Skeletal muscle tissue (tissue), 4 donors: ENCODE results near the gene CUL4B. TPM values are rescaled to one million over a fixed set of nuclear protein-coding genes. Genes with fewer than 3 reads are reported as not detected.

Experiments
- H3K27ac ChIP-seq: one replicate; pipeline ENCODE4 v1.7.0; 2013; ENCODE audit warnings: mild to moderate bottlenecking, low read depth, low read length, inconsistent platforms
- H3K27me3 ChIP-seq, 3 donors: one replicate each; pipeline ENCODE4 v1.7.0; 2013; ENCODE audit warnings: low read length in 3 of 3; ENCODE audit not compliant: control insufficient read depth in 3 of 3, insufficient read depth in 3 of 3
- H3K36me3 ChIP-seq, 3 donors: one replicate each; pipeline ENCODE4 v1.7.0; 2013; ENCODE audit warnings: low read length in 3 of 3; ENCODE audit not compliant: control insufficient read depth in 3 of 3, insufficient read depth in 3 of 3
- H3K4me1 ChIP-seq, 3 donors: one replicate each; pipeline ENCODE4 v1.7.0; 2013; ENCODE audit warnings: low read length in 3 of 3, mild to moderate bottlenecking in 3 of 3; ENCODE audit not compliant: control insufficient read depth in 3 of 3, insufficient read depth in 3 of 3
- H3K4me3 ChIP-seq, 3 donors: one replicate each; pipeline ENCODE4 v1.7.0; 2013; ENCODE audit warnings: low read length in 3 of 3
- H3K9ac ChIP-seq, 3 donors: one replicate each; pipeline ENCODE4 v1.7.0; 2013; ENCODE audit warnings: low read length in 3 of 3, mild to moderate bottlenecking in 3 of 3, moderate library complexity in 2 of 3, low read depth in 1 of 3
- H3K9me3 ChIP-seq, 3 donors: one replicate each; pipeline ENCODE4 v1.7.0; 2013; ENCODE audit warnings: low read length in 3 of 3; ENCODE audit not compliant: control insufficient read depth in 3 of 3
- total RNA-seq: library from RNA; depleted of rRNA; stranded (reverse); fragments of >200 nt; gene quantifications from one replicate; pipeline ENCODE4 v1.2.3, GENCODE V29; 2014
- donor health status: Osteomylitis.

CUL4B gene
- total RNA-seq, 1 donor from 2014 or later = 17.7 TPM

DNA sequence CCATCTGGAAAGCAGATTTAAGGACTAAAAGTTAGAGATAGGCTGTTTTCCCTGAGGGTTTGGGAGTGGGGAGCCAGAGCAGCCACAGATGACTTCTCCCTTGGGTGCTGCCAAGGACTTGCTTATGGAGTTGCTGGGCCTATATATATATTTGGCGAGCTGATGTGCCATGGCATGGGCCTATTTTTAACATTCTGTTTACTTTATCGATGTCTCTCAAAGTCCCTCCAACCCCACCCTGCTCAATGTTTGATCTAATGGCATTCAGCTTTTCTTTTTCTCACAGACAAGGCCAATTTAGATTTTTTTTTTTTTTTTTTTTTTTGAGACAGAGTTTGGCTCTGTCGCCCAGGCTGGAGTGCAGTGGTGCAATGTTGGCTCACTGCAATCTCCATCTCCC is 6.1 kb upstream of the CUL4B start:
- no peaks in the 10 kb centered on the region for H3K9me3 ChIP-seq
- H3K9ac ChIP-seq = no peak overlapping the region
- H3K36me3 ChIP-seq = no peaks in the 10 kb centered on the region
- no peaks in the 10 kb centered on the region for H3K27me3 ChIP-seq
- H3K4me1 ChIP-seq = peaks cover 0 to 13% (median 6%) of the 10 kb centered on the region in 3 donors
- no peak overlapping the region for H3K4me3 ChIP-seq
- H3K27ac ChIP-seq = no peak overlapping the region

DNA sequence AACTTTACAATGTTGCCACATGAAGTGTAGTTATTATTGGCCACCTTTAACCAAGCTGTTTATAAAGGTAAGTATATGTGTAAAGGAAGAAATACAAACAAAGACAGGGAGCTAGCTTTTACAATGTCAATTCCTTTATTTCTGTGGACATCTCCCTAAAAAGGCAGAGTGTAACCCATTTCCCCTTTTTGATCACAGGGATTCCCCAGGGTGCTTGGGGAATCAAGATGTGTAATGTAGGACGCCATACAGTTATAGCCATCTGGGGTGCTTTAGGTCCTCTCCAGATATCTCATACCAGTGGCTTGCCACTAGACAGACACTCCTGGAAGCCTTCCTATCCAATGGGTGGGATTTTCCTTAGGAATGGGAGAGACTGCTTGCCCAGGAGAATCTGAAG is 4.2 kb upstream of the CUL4B start:
- Histone ChIP-seq H3K4me3 (no peak overlapping the region), H3K27me3 (no peaks in the 10 kb centered on the region), H3K4me1 (peaks cover 0 to 17% (median 6%) of the 10 kb centered on the region in 3 donors), H3K27ac (no peak overlapping the region), H3K36me3 (no peaks in the 10 kb centered on the region), H3K9me3 (no peaks in the 10 kb centered on the region), H3K9ac (no peak overlapping the region)

DNA sequence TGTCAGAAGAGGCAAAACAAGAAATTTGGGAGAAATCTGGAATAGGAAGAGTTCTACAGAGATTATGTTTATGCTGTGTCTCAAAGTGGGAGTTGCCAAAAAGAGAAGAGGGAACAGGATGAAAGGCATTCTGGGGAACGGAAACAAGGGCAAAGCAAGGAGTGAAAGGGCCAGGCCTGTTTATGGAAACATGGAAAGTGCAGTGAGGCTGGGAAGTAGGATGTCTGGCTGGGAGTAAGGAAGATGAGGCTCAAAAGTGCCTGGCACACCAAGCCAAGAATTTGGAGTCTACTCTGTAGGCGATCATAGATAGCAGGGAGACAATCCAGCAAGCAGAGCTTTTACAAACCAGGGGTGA is 1.8 kb upstream of the CUL4B start:
- Histone ChIP-seq H3K4me1 (peaks cover 6 to 17% (median 9%) of the 10 kb centered on the region in 3 donors), H3K36me3 (no peaks in the 10 kb centered on the region), H3K9ac (no peak overlapping the region), H3K9me3 (no peaks in the 10 kb centered on the region), H3K27me3 (no peaks in the 10 kb centered on the region), H3K4me3 (no peak overlapping the region), H3K27ac (peak overlapping the region; percentile 97)

DNA sequence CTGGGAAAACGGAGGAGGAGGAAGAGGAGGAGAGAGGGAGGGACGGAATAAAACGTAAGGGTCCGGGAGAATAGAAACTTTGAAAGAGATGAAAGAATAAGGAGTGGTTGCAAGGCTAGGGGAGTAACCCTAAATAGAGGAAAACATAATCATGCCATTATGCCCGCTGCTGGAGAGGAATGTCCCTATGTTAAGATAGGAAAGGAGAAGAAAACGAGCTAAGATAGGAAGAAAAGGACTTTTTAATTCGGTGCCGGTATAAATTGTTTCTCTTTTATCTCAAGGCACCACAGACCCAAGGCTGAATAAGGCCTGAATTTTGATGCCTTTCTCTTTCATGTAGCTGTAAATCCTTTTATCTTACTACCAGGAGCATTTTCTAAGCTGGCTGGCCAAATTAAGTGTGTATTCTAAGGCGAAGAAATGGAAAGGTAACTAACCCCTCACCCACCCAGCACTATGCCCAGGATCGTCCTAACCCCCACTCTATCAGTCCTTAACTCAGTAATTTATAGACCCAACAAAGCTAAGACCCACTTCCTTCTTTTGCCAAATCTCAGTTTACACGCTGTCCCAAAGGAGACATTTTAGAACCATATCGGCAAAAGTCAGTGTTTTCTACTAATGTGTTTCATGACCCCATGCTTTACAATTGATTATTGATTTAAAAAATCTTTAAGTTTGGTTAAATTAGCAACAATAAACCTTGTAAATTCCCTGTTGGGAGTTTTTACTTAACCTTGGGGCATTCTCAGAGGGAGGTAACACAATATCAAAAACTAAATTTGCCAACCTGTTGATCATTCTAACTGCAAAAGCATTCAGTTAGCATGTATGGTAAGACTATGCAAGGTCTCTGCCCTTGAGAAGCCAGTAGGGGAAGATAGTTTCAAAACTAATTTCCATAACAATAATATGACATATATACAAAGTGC is 1.1 kb upstream of the CUL4B start:
- H3K4me1 ChIP-seq = peaks cover 6 to 17% (median 9%) of the 10 kb centered on the region in 3 donors
- H3K9ac ChIP-seq = peak overlapping the region; percentile 74 to 83 (median 78)
- no peaks in the 10 kb centered on the region for H3K27me3 ChIP-seq
- no peaks in the 10 kb centered on the region for H3K9me3 ChIP-seq
- peak overlapping the region; percentile 97 for H3K27ac ChIP-seq
- no peaks in the 10 kb centered on the region for H3K36me3 ChIP-seq
- peak overlapping the region; percentile 63 to 86 (median 81) for H3K4me3 ChIP-seq

DNA sequence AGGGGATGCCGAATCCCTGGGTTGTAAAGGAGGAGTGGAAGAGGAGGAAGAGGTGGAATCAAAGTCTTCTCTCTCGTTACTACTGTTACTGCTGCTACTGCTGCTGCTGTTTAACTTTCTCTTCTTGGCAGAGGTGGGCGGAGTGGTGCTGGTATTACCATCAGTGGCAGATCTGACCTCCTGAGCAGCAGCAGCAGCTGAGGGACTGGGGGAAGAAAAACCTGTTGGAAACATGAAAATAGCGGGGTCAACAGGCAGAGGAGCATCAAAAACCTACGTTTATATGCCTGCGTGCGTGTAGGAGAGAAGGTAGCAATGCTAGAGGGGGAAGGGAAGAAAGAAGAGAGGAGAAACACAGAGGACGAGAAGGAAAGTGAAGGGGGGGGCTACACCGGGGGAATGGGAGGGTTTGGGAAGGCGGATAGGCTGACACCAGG is 339 bp downstream of the CUL4B start:
- Histone ChIP-seq H3K27ac (peak overlapping the region; percentile 97), H3K36me3 (peaks cover 0 to 2% (median under 1%) of the 10 kb centered on the region in 3 donors), H3K9ac (peak overlapping the region; percentile 85 to 93 (median 89)), H3K4me3 (peak overlapping the region; percentile 82 to 92 (median 84)), H3K4me1 (peaks cover 6 to 17% (median 9%) of the 10 kb centered on the region in 3 donors), H3K9me3 (no peaks in the 10 kb centered on the region), H3K27me3 (no peaks in the 10 kb centered on the region)

DNA sequence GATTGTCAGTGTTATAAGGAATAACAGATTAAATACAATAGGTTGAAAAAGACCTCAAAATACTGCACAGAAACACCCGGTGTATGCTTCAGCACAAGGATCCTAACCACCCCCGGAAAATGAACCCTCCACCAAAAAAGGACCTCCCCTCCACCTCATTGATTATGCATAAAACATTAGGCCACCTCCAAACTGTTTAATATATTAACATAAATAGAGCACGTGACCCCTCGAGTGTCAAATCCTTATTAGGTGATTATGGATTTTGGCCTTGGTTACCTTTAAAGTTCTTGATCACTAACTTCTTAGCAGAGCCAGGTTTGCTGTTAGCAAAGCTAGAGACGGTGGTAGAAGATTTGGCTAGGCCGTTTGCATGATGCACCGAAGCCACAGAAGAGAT is 958 bp downstream of the CUL4B start:
- H3K27ac ChIP-seq = peak overlapping the region; percentile 97
- no peaks in the 10 kb centered on the region for H3K9me3 ChIP-seq
- peaks cover 0 to 2% (median 2%) of the 10 kb centered on the region in 3 donors for H3K36me3 ChIP-seq
- H3K27me3 ChIP-seq = no peaks in the 10 kb centered on the region
- peaks cover 6 to 17% (median 9%) of the 10 kb centered on the region in 3 donors for H3K4me1 ChIP-seq
- peak overlapping the region; percentile 82 to 92 (median 84) for H3K4me3 ChIP-seq
- peak overlapping the region; percentile 85 to 93 (median 89) for H3K9ac ChIP-seq

DNA sequence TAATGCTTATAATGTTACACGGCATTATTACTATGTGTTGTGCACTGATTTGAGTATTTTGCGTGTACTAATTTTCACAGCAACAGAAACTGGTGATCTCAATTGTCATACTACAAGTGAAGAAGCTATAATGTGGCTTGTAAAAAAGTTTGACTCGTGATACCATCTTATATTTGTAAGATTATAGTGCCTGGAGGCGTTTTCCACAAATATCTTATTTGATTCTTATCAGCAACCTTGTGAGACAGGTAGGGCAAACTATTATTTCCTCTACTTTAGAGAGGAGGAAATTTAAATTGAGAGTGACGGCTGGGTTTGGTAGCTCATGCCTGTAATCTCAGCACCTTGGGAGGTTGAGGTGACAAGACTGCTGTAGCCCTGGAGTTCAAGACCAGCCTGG is 4.5 kb downstream of the CUL4B start:
- no peak overlapping the region for H3K4me3 ChIP-seq
- no peaks in the 10 kb centered on the region for H3K27me3 ChIP-seq
- peaks cover 3 to 6% (median 4%) of the 10 kb centered on the region in 3 donors for H3K4me1 ChIP-seq
- no peak overlapping the region for H3K9ac ChIP-seq
- H3K9me3 ChIP-seq = no peaks in the 10 kb centered on the region
- peaks cover 0 to 2% (median 2%) of the 10 kb centered on the region in 3 donors for H3K36me3 ChIP-seq
- H3K27ac ChIP-seq = no peak overlapping the region

DNA sequence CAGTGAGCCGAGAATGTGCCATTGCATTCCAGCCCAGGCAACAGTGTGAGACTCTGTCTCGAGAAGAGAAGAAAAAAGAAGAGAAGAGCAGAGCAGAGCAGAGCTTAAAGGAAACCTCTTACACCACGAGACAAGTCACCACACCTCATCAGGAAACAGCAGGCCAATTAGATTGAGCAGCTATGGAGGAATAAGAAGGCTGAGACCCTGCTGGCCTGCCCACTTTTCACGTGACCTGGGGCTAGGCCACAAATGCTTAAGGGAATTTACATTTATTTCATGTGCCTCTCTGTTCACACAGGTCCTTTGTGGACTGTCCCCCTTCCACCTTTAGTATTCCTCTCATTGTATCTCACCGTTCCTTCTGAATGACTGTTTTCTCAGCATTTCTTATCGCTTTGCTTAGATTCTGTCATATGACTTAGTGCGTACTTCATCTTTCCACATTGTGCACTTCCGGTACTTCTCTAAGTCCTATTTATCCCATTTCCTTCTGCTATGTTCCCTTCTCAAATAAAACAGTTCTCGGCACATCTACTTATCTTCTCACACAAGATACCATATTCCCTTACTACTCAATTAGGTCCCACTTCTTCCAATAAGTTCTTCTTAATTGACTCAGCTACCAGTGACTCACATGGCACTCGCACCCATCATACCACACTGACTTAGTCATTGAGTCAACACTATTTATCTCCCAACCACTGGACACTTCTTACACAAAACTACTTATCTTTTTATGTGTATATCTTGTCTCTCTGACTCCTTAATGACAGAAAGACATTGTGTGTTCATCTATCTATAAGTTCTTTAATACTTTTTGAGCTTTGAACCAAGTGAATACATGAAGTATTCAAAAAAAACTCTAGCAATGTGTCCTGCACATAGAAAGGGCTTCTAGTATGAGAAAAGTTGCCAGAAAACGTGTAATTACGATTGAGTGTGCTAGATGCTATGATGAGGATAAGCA is 11.0 kb downstream of the CUL4B start:
- Histone ChIP-seq H3K9me3 (no peaks in the 10 kb centered on the region), H3K4me3 (no peak overlapping the region), H3K27ac (no peak overlapping the region), H3K36me3 (peaks cover 0 to 5% (median 3%) of the 10 kb centered on the region in 3 donors), H3K9ac (no peak overlapping the region), H3K4me1 (no peaks in the 10 kb centered on the region), H3K27me3 (no peaks in the 10 kb centered on the region)

DNA sequence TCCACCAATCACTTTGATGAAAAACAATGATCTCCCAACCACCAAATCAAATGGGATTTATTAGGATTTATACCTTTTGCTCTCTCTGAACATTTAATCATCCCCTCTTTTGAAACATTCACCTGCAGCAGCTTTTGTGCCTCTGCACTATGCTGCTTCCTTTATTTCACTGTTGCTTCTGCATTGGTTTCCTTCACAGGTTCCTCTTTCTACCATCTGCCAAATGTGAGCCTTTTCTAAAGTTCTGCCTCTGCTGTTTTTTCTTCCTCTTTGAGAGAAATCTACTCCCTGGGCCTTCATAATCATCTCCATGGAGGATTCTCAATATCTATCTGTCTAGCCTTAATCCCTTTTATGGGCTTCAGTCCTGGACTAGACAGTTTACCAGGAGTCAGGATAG is 24.7 kb downstream of the CUL4B start:
- Histone ChIP-seq H3K4me3 (no peak overlapping the region), H3K9ac (no peak overlapping the region), H3K27me3 (no peaks in the 10 kb centered on the region), H3K9me3 (no peaks in the 10 kb centered on the region), H3K36me3 (peaks cover 3 to 49% (median 19%) of the 10 kb centered on the region in 3 donors), H3K27ac (no peak overlapping the region), H3K4me1 (no peaks in the 10 kb centered on the region)
